GM19328 (cell line): ENCODE results near the gene MCM5.
"Not testable (repeated sequence)": the region's sequence is repeated elsewhere in the genome, so short reads cannot be mapped to it uniquely, and the experiment has no call there.

Experiments
- ATAC-seq: cut with Tn5 transposase; IDR thresholded peaks from one replicate; pipeline ENCODE4 v1.9.1; 2021; ENCODE audit warnings: mild to moderate bottlenecking, moderate library complexity; ENCODE audit not compliant: unreplicated experiment

MCM5 gene

GRCh38 chr22:35431483-35432227 lies 31.7 kb downstream of the MCM5 start:
- ATAC-seq = no peak

GRCh38 chr22:35432228-35432905 lies 32.4 kb downstream of the MCM5 start:
- ATAC-seq = no peak

GRCh38 chr22:35434061-35434710 lies 34.2 kb downstream of the MCM5 start:
- no peak for ATAC-seq

- no peak for ATAC-seq
These were observed 35.3 kb downstream of the MCM5 start for GRCh38 chr22:35435201-35435740.

GRCh38 chr22:35436421-35436820 lies 36.5 kb downstream of the MCM5 start:
- no peak for ATAC-seq

- ATAC-seq = no peak
These were observed 37.1 kb downstream of the MCM5 start for GRCh38 chr22:35437049-35437448.

GRCh38 chr22:35438673-35439364 lies 38.9 kb downstream of the MCM5 start:
- ATAC-seq = not testable (repeated sequence)

- no peak for ATAC-seq
These were observed 39.4 kb downstream of the MCM5 start for GRCh38 chr22:35439365-35439717.

GRCh38 chr22:35440129-35440528 lies 40.2 kb downstream of the MCM5 start:
- no peak for ATAC-seq

- no peak for ATAC-seq
These were observed 41.7 kb downstream of the MCM5 start for GRCh38 chr22:35441489-35442100.

GRCh38 chr22:35442471-35442870 lies 42.5 kb downstream of the MCM5 start:
- no peak for ATAC-seq

- no peak for ATAC-seq
These were observed 43.4 kb downstream of the MCM5 start for GRCh38 chr22:35443338-35443737.

- ATAC-seq = no peak
These were observed 44.1 kb downstream of the MCM5 start for GRCh38 chr22:35443790-35444684.

- no peak for ATAC-seq
These were observed 44.9 kb downstream of the MCM5 start for GRCh38 chr22:35444685-35445399.

- no peak for ATAC-seq
These were observed 46.0 kb downstream of the MCM5 start for GRCh38 chr22:35445933-35446332.

GRCh38 chr22:35446365-35446764 lies 46.4 kb downstream of the MCM5 start:
- ATAC-seq = no peak

GRCh38 chr22:35448523-35448922 lies 48.6 kb downstream of the MCM5 start:
- no peak for ATAC-seq

GRCh38 chr22:35449829-35450689 lies 50.1 kb downstream of the MCM5 start:
- no peak for ATAC-seq
